HEK293 (cell line): ENCODE measurements around the gene ARHGAP24.

Experiments used
- CTCF ChIA-PET: fragments of 350-600 bp; formaldehyde crosslinking; extraction: SDS; loops from one replicate; lab custom pipeline; 2021; ENCODE audit warnings: antibody characterized with exemption; lab: Yijun Ruan, JAX
- POLR2A ChIA-PET: fragments of 300-600 bp; formaldehyde crosslinking; extraction: SDS; loops from one replicate; lab custom pipeline; 2020; ENCODE audit warnings: antibody characterized with exemption, inconsistent platforms; lab: Yijun Ruan, JAX
- H3K27ac ChIP-seq: fragments of 200-500 bp; sonication (Bioruptor generic); 2 replicates; pipeline ENCODE4 v1.5.1; 2014; ENCODE audit warnings: low read depth, low read length, control low read depth, inconsistent platforms; ENCODE audit errors: extremely low read depth
- H3K36me3 ChIP-seq, 2 experiments: fragments of 200-500 bp in 1 of 2; sonication (Bioruptor generic) in 1 of 2; 1 replicate in 1 of 2; 2 replicates in 1 of 2; pipeline ENCODE4 v1.5.1; 2014 to 2017; ENCODE audit warnings: inconsistent platforms in 2 of 2, low read length in 2 of 2; ENCODE audit not compliant: control insufficient read depth in 2 of 2, insufficient read depth in 1 of 2
- H3K4me1 ChIP-seq: fragments of 200-500 bp; sonication (Bioruptor generic); 2 replicates; pipeline ENCODE4 v1.5.1; 2014; ENCODE audit warnings: mild to moderate bottlenecking, low read length, inconsistent platforms; ENCODE audit not compliant: control insufficient read depth, insufficient read depth
- H3K4me3 ChIP-seq: 2 replicates; pipeline ENCODE4 v1.5.1; 2011; ENCODE audit warnings: low read depth, mild to moderate bottlenecking, control low read depth, low read length, moderate library complexity
- H3K9me3 ChIP-seq: fragments of 200-500 bp; sonication (Bioruptor generic); 2 replicates; pipeline ENCODE4 v1.5.1; 2014; ENCODE audit warnings: low read depth, low read length, inconsistent platforms; ENCODE audit not compliant: control insufficient read depth, insufficient read depth
- HIC1 ChIP-seq: fragments of 450-650 bp; formaldehyde crosslinking; IDR thresholded peaks from 2 replicates; pipeline ENCODE4 v1.5.1; 2016; ENCODE audit warnings: missing biosample characterization, missing genetic modification characterization
- HOXC10 ChIP-seq: sonication (generic); formaldehyde crosslinking; IDR thresholded peaks from 2 replicates; pipeline ENCODE4 v1.8.1; 2023; ENCODE audit warnings: mild to moderate bottlenecking, missing genetic modification reagents
- PRDM2 ChIP-seq: fragments of 450-650 bp; formaldehyde crosslinking; IDR thresholded peaks from 2 replicates; pipeline ENCODE4 v1.5.1; 2016; ENCODE audit warnings: missing biosample characterization, missing genetic modification characterization, borderline replicate concordance
- REST ChIP-seq: fragments of 450-650 bp; formaldehyde crosslinking; IDR thresholded peaks from 2 replicates; pipeline ENCODE4 v1.5.1; 2016; ENCODE audit warnings: missing biosample characterization, missing genetic modification characterization
- YY2 ChIP-seq: fragments of 450-650 bp; formaldehyde crosslinking; IDR thresholded peaks from 2 replicates; pipeline ENCODE4 v1.5.1; 2016; ENCODE audit warnings: missing biosample characterization, missing genetic modification characterization
- ZBTB10 ChIP-seq: fragments of 450-650 bp; formaldehyde crosslinking; IDR thresholded peaks from 2 replicates; pipeline ENCODE4 v1.5.1; 2016; ENCODE audit warnings: missing biosample characterization, missing genetic modification characterization
- ZNF16 ChIP-seq: fragments of 450-650 bp; formaldehyde crosslinking; IDR thresholded peaks from 2 replicates; pipeline ENCODE4 v1.5.1; 2016; ENCODE audit warnings: low read depth, missing biosample characterization, missing genetic modification characterization
- ZNF513 ChIP-seq: fragments of 450-650 bp; IDR thresholded peaks from 2 replicates; pipeline ENCODE4 v1.5.1; 2018; ENCODE audit warnings: missing biosample characterization, missing genetic modification characterization
- ZNF521 ChIP-seq: fragments of 450-650 bp; formaldehyde crosslinking; IDR thresholded peaks from 2 replicates; pipeline ENCODE4 v1.5.1; 2017; ENCODE audit warnings: missing biosample characterization, mild to moderate bottlenecking, missing genetic modification characterization
- ZNF560 ChIP-seq: fragments of 450-650 bp; formaldehyde crosslinking; IDR thresholded peaks from 2 replicates; pipeline ENCODE4 v1.5.1; 2017; ENCODE audit warnings: missing biosample characterization, missing genetic modification characterization, borderline replicate concordance
- ZNF792 ChIP-seq: fragments of 450-650 bp; formaldehyde crosslinking; IDR thresholded peaks from 2 replicates; pipeline ENCODE4 v1.5.1; 2016; ENCODE audit warnings: missing biosample characterization, missing genetic modification characterization

ARHGAP24 gene

GRCh38 chr4:85879518-85879917 lies 404.6 kb downstream of the ARHGAP24 start:
- H3K9me3 ChIP-seq = no peaks in the 10 kb centered on the region
- no peaks in the 10 kb centered on the region for H3K4me1 ChIP-seq
- ChIA-PET POLR2A (no interaction called here), CTCF (no interaction called here)
- no peak overlapping the region for H3K27ac ChIP-seq
- H3K4me3 ChIP-seq = no peak overlapping the region
- TF ChIP-seq ZNF792 (no peak), ZNF513 (no peak), REST (no peak), ZNF560 (tag by site-specific recombination) (no peak), ZNF16 (no peak), PRDM2 (tag by site-specific recombination) (no peak), ZBTB10 (no peak), HOXC10 (CRISPR knock-in tag) (no peak), HIC1 (tag by site-specific recombination) (no peak), YY2 (tag by site-specific recombination) (no peak), ZNF521 (tag by site-specific recombination) (no peak)
- no peaks in the 10 kb centered on the region for H3K36me3 ChIP-seq
